Activated CD4-positive, CD25-positive, alpha-beta regulatory T cell treated with anti-CD3 and anti-CD28 coated beads, Interleukin-2, amount 50 U/mL, for 16 hours (primary cell): ENCODE data around the gene IRS1.

Source experiments
- DNase-seq: peaks from one replicate; pipeline ENCODE4 v3.0.0-alpha.2; 2020; ENCODE audit warnings: low read depth, low spot score

The IRS1 gene

GRCh38 chr2:226690461-226691024 is 109.1 kb downstream of the IRS1 start:
- DNase-seq, result no peak

- DNase-seq, result no peak
Observed at GRCh38 chr2:226687641-226688253, 111.9 kb downstream of the IRS1 start.

GRCh38 chr2:226684563-226684959 is 115.1 kb downstream of the IRS1 start:
- DNase-seq, result no peak

- DNase-seq, result no peak
Observed at GRCh38 chr2:226683944-226684562, 115.6 kb downstream of the IRS1 start.

GRCh38 chr2:226683196-226683595 is 116.4 kb downstream of the IRS1 start:
- DNase-seq, result no peak
